Stimulated activated effector memory CD8-positive, alpha-beta T cell treated with anti-CD3 and anti-CD28 coated beads, Interleukin-12 subunit alpha, Interleukin-12 subunit beta, amount 100 ng/mL, for 72 hours (primary cell): Measurements from ENCODE around the gene CLEC1A.

ENCODE experiments used
- ATAC-seq: fragments of 150-1000 bp; cut with Tn5 transposase; 2 replicates; pipeline ENCODE4 v1.10.0; 2021
- DNase-seq, 2 donors: peaks; one replicate each; pipeline ENCODE4 v3.0.0; 2021 to 2022; ENCODE audit warnings: low spot score in 2 of 2
- H3K27ac Mint-ChIP-seq: one replicate; pipeline ENCODE4 v1.8.0; 2022; ENCODE audit warnings: mild to moderate bottlenecking, mixed read lengths
- H3K36me3 Mint-ChIP-seq: one replicate; pipeline ENCODE4 v1.8.0; 2022; ENCODE audit warnings: mild to moderate bottlenecking, mixed read lengths
- H3K4me1 Mint-ChIP-seq: one replicate; pipeline ENCODE4 v1.8.0; 2022; ENCODE audit warnings: mixed read lengths
- H3K4me3 Mint-ChIP-seq: one replicate; pipeline ENCODE4 v1.8.0; 2022; ENCODE audit warnings: mild to moderate bottlenecking, mixed read lengths
- H3K9me3 Mint-ChIP-seq: one replicate; pipeline ENCODE4 v1.8.0; 2022; ENCODE audit warnings: mixed read lengths

CLEC1A gene

DNA sequence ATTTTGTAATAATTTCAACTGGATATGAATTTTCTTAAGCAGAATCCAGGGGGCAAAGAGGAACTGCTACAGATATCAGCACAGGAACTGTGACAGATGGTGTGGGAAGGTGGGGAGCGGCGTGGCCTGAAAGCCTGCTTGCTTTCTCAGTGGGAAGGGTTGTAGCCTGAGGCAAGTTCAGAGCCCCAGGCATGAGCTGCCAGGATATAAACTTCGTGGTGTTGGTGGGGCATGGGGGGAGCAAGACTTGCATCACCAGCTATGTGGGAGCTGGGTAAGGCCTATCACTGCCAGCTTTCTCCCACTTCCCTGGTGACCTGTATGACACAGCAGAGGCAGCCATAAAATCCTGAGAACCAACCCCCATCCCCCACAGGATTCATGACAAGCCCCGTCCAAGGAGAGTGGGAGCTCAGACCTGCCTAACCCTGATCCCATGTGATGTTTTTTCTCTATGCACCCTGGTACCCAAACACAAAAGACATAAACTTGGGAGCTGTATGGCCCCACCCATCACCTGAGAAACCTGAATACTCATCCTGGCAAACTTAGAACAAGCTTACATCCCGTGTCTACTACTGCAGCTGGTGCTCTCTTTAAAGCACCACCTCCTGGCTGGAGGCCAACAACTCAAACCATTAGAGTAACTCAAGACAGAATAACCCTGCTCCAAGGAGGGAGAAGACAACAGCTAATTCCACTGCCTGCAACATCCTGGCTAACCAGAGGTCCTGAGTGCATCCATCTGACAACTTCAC lies 16.5 kb downstream of the CLEC1A start:
- H3K4me1 Mint-ChIP-seq, result no peaks in the 10 kb centered on the region
- ATAC-seq (no peak), DNase-seq (no peak)
- H3K9me3 Mint-ChIP-seq, result peaks cover 11% of the 10 kb centered on the region
- no peaks in the 10 kb centered on the region for H3K36me3 Mint-ChIP-seq
- H3K4me3 Mint-ChIP-seq, result no peak overlapping the region
- H3K27ac Mint-ChIP-seq, result no peak overlapping the region

DNA sequence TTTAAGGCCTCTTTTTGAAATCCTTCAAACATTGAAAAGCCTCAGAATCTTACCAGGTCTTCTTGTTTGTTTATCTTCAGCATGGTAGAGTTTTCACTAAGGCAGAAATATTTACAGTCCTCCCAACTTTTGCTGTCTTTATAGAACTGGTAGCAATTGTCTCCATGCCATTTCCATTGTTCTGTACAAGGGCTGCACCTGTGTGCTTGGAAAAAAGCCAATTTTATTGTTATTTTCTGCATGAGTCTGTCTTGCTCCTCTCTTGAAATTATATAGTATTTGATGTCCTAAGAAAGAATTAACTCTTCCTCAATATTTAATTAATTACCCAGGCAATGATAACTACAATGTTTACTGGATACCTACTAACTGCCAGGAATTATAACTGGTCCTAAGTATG lies 23.3 kb downstream of the CLEC1A start:
- Mint-ChIP-seq H3K36me3 (no peaks in the 10 kb centered on the region), H3K4me3 (no peak overlapping the region), H3K27ac (no peak overlapping the region), H3K9me3 (no peaks in the 10 kb centered on the region), H3K4me1 (no peaks in the 10 kb centered on the region)
- ATAC-seq (no peak), DNase-seq (no peak)

DNA sequence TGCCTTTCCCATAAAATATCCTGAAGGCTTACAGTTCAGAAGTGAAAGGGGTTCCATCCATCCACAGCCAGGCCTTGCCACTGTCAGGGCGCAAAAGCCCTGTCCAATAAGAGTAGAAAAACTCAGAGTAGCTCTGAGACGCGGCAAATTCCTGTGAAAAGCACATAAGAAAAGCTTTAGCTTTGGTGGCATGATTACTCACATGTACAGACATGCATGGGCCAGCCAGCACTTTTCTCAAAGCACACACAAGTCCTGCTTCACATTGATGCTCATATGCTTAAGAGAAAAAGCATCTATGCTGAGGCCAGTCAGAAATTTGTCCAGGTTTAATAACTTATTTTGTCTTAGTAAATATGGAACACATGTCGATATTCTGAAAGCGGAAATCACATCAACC lies 25.5 kb downstream of the CLEC1A start:
- no peak for ATAC-seq
- Mint-ChIP-seq H3K4me1 (no peaks in the 10 kb centered on the region), H3K27ac (no peak overlapping the region), H3K9me3 (no peaks in the 10 kb centered on the region), H3K4me3 (no peak overlapping the region), H3K36me3 (no peaks in the 10 kb centered on the region)
- no peak for DNase-seq

DNA sequence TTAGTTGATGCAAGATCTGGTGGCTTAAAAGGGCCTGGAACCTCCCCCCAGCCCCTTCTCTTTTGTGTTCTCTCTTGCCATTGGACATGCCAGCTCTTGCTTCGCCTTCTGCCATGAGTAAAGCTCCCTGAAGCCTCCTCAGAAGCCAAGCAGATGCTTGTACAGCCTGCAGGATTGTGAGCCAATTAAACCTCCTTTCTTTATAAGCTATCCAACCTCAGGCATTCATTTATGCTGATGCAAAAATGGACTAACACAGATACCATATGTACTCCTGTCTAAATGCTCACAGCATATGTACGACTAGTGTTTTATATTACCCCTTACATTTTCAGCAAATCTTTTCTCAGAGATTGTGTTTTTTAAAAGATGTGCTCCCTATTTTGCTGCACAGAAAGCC lies 26.7 kb downstream of the CLEC1A start:
- H3K9me3 Mint-ChIP-seq, result no peaks in the 10 kb centered on the region
- no peak for DNase-seq
- H3K27ac Mint-ChIP-seq, result no peak overlapping the region
- no peaks in the 10 kb centered on the region for H3K36me3 Mint-ChIP-seq
- H3K4me1 Mint-ChIP-seq, result no peaks in the 10 kb centered on the region
- no peak for ATAC-seq
- no peak overlapping the region for H3K4me3 Mint-ChIP-seq

GRCh38 chr12:10070380-10070779 lies 28.4 kb downstream of the CLEC1A start:
- H3K4me1 Mint-ChIP-seq, result no peaks in the 10 kb centered on the region
- no peak for DNase-seq
- no peaks in the 10 kb centered on the region for H3K9me3 Mint-ChIP-seq
- no peak for ATAC-seq
- H3K4me3 Mint-ChIP-seq, result no peak overlapping the region
- H3K27ac Mint-ChIP-seq, result no peak overlapping the region
- H3K36me3 Mint-ChIP-seq, result no peaks in the 10 kb centered on the region

DNA sequence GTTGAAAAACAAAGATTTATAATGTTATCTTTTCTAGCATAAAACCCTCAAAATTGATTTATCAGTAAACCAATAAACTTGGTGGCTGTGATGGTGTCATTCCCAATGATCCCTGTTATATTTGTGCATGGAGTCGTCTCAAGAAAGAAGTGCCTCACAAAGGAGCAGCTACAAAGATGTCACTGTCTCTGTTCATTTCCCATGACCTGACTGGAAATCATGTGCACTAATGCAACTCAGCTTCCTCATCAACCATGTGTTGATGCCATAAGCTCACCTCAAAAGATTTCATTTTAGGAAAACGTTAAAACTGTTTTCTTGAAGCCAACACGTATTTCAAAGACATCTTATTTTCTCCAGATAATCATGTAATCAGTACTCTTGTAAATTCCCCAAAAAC lies 28.8 kb downstream of the CLEC1A start:
- no peaks in the 10 kb centered on the region for H3K4me1 Mint-ChIP-seq
- H3K36me3 Mint-ChIP-seq, result no peaks in the 10 kb centered on the region
- no peak overlapping the region for H3K27ac Mint-ChIP-seq
- H3K4me3 Mint-ChIP-seq, result no peak overlapping the region
- DNase-seq, result no peak
- no peaks in the 10 kb centered on the region for H3K9me3 Mint-ChIP-seq
- no peak for ATAC-seq

DNA sequence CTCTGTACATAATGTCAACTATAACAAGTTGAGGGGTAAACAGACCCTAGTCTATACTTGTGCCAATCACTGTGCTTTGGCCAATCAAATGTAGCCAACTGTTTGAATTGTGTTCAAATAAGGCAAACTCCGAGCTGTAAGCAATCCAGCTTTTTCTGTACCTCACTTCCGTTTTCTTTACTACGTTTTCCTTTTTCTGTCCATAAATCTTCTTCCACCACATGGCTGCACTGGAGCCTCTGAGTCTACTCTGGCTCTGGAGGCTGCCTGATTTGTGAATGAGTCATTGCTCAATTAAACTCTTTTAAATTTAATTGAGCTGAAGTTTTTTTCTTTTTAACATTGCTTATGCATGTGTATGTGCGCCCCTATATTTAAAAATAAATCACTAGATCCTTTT lies 29.7 kb downstream of the CLEC1A start:
- ATAC-seq (no peak), DNase-seq (no peak)
- H3K27ac Mint-ChIP-seq, result no peak overlapping the region
- no peaks in the 10 kb centered on the region for H3K9me3 Mint-ChIP-seq
- no peak overlapping the region for H3K4me3 Mint-ChIP-seq
- H3K4me1 Mint-ChIP-seq, result no peaks in the 10 kb centered on the region
- H3K36me3 Mint-ChIP-seq, result no peaks in the 10 kb centered on the region

GRCh38 chr12:10068644-10069043 lies 30.1 kb downstream of the CLEC1A start:
- Mint-ChIP-seq H3K4me1 (no peaks in the 10 kb centered on the region), H3K4me3 (no peak overlapping the region), H3K9me3 (no peaks in the 10 kb centered on the region), H3K36me3 (no peaks in the 10 kb centered on the region), H3K27ac (no peak overlapping the region)
- DNase-seq (no peak), ATAC-seq (no peak)

GRCh38 chr12:10067942-10068341 lies 30.8 kb downstream of the CLEC1A start:
- H3K36me3 Mint-ChIP-seq, result no peaks in the 10 kb centered on the region
- no peak overlapping the region for H3K4me3 Mint-ChIP-seq
- ATAC-seq, result no peak
- no peaks in the 10 kb centered on the region for H3K4me1 Mint-ChIP-seq
- DNase-seq, result no peak
- H3K27ac Mint-ChIP-seq, result no peak overlapping the region
- no peaks in the 10 kb centered on the region for H3K9me3 Mint-ChIP-seq

GRCh38 chr12:10067264-10067663 lies 31.5 kb downstream of the CLEC1A start:
- no peak overlapping the region for H3K27ac Mint-ChIP-seq
- DNase-seq (no peak), ATAC-seq (no peak)
- H3K36me3 Mint-ChIP-seq, result no peaks in the 10 kb centered on the region
- no peak overlapping the region for H3K4me3 Mint-ChIP-seq
- H3K4me1 Mint-ChIP-seq, result no peaks in the 10 kb centered on the region
- H3K9me3 Mint-ChIP-seq, result no peaks in the 10 kb centered on the region

DNA sequence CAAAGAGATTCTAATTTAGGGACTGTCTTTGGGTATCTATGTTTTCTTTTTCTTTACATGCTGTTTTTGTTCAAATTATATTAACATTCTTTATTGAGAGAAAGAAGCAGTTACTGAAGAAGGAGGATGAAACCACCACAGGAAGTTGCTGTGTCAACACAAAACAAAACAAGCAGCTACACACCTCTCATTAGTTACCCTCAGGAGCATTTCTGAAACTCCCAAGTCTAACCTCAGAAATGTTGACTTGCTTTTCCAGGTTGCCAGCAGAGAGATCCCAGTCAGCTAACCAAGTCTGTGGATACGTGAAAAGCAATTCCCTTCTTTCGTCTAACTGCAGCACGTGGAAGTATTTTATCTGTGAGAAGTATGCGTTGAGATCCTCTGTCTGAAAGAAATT lies 33.5 kb downstream of the CLEC1A start:
- Mint-ChIP-seq H3K9me3 (no peaks in the 10 kb centered on the region), H3K27ac (no peak overlapping the region), H3K36me3 (no peaks in the 10 kb centered on the region), H3K4me3 (no peak overlapping the region), H3K4me1 (no peaks in the 10 kb centered on the region)
- DNase-seq (no peak), ATAC-seq (no peak)

- no peaks in the 10 kb centered on the region for H3K4me1 Mint-ChIP-seq
- no peak overlapping the region for H3K4me3 Mint-ChIP-seq
- DNase-seq (no peak), ATAC-seq (no peak)
- H3K27ac Mint-ChIP-seq, result no peak overlapping the region
- no peaks in the 10 kb centered on the region for H3K9me3 Mint-ChIP-seq
- no peaks in the 10 kb centered on the region for H3K36me3 Mint-ChIP-seq
Measured at GRCh38 chr12:10058387-10058786, 40.4 kb downstream of the CLEC1A start.

DNA sequence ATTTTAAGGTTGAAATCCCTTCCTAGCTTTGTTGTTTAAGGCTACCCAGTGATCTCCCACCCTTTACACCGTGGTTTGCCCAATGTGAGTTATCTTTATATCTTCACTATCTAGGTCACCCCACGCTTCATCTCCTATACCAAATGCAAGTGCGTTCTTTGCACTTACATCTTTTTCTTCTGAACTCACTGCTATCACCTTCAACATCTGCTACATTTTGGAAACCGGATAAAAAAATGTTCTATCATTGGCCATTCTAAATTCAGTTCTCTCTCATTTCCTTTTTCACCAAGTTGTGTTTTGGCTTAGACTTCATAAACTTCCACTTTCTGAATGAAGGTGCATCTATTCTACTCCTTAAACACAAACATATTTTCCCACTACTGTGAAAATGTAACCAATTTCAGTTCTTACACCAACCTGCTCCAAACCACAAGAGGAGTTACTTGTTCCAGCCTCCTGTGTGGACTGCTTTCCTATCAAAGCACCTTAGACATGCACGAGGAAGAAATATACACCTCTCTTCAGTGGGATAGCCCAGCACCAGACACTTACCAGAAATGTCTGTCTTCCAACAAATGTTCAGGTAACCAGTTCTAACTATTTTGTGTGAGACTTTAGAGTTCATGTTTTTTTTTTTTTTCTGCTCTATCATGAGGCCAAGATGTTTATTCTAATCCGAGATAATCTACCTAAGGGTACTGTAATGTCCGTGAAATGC lies 46.4 kb downstream of the CLEC1A start:
- no peak overlapping the region for H3K4me3 Mint-ChIP-seq
- no peak overlapping the region for H3K27ac Mint-ChIP-seq
- DNase-seq (no peak), ATAC-seq (no peak)
- peaks cover 9% of the 10 kb centered on the region for H3K4me1 Mint-ChIP-seq
- H3K36me3 Mint-ChIP-seq, result no peaks in the 10 kb centered on the region
- H3K9me3 Mint-ChIP-seq, result no peaks in the 10 kb centered on the region

DNA sequence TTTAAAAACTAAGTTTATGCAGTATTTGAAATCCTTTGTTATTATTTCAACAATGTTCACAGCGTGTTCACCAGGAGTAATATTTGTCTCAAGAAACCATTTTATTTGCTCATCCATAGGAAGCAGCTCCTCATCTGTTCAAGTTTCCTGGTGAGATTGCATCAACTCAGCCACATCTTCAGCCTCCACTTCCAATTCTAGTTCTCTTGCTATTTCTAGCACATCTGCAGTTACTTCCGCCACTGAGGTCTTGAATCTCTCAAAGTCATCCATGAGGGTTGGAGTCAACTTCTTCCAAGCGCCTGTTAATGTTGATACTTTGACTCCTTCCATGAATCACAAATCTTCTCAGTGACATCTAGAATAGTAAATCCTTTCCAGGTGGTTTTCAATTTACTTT lies 50.3 kb downstream of the CLEC1A start:
- ATAC-seq (no peak), DNase-seq (no peak)
- Mint-ChIP-seq H3K36me3 (no peaks in the 10 kb centered on the region), H3K4me1 (peaks cover 9% of the 10 kb centered on the region), H3K4me3 (no peak overlapping the region), H3K9me3 (no peaks in the 10 kb centered on the region), H3K27ac (no peak overlapping the region)

DNA sequence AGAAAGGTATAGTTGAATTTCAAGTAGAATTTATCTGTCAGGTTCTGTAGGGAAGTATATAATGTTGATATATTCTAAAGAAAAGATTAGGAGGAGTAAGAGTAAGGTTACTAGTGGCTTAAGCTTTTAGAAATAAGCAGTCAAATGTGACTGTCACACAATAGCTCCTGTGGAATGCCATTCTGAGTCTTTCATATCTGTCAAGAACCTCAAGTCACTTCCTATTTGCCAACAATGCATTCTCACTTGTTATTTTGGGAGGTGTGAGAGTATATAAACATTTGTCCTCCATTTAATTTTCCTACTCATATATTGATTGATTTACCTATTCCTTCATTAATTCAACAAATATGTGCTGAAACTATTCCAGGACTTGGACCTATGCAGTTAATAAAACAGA lies 56.6 kb downstream of the CLEC1A start:
- Mint-ChIP-seq H3K9me3 (no peaks in the 10 kb centered on the region), H3K27ac (no peak overlapping the region), H3K4me3 (no peak overlapping the region), H3K4me1 (no peaks in the 10 kb centered on the region), H3K36me3 (no peaks in the 10 kb centered on the region)
- ATAC-seq (no peak), DNase-seq (no peak)

DNA sequence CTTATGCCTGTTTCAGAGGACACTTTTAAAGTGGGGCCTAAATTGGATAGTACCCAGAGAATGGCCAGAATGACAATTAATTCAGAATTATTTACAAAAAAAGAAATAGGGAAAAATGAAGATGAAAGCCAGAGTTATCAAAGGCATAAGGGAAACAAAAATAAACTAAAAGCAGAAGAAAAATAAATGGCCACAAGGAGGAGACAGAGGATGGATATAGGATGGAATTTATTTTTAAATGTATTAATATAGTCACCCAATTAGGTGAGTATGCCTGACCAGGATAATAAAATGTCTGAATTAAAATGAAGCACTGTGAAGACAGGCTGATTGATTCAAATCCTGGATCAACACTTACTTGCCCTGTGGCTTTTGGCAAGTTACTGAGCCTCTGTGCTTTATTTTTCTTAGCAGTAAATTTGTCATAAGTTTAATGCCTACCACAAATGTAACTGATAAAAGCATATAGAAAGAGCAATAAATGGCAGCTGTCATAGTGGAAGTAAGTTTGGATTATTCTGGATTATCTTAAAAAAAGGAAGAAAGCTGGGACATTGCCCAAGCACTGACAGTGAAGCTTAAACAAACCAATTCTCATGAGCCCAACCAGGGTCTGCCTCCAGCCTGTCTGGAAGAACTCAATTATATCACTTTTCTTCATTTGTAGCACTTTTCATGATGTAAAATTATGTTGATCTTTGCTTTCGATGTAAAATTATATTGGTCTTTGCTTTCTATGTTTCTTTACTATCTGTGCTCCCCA lies 64.8 kb downstream of the CLEC1A start:
- H3K27ac Mint-ChIP-seq, result no peak overlapping the region
- no peaks in the 10 kb centered on the region for H3K4me1 Mint-ChIP-seq
- ATAC-seq, result no peak
- no peaks in the 10 kb centered on the region for H3K9me3 Mint-ChIP-seq
- no peak for DNase-seq
- H3K36me3 Mint-ChIP-seq, result no peaks in the 10 kb centered on the region
- no peak overlapping the region for H3K4me3 Mint-ChIP-seq
